Fibroblast of skin of back (primary cell): ENCODE data around the gene PDE5A.
"Not testable (repeated sequence)": the region's sequence is repeated elsewhere in the genome, so short reads cannot be mapped to it uniquely, and the experiment has no call there.

Source experiments
- DNase-seq: peaks from one replicate; pipeline ENCODE4 v3.0.0-alpha.2; 2013

Gene PDE5A

DNA sequence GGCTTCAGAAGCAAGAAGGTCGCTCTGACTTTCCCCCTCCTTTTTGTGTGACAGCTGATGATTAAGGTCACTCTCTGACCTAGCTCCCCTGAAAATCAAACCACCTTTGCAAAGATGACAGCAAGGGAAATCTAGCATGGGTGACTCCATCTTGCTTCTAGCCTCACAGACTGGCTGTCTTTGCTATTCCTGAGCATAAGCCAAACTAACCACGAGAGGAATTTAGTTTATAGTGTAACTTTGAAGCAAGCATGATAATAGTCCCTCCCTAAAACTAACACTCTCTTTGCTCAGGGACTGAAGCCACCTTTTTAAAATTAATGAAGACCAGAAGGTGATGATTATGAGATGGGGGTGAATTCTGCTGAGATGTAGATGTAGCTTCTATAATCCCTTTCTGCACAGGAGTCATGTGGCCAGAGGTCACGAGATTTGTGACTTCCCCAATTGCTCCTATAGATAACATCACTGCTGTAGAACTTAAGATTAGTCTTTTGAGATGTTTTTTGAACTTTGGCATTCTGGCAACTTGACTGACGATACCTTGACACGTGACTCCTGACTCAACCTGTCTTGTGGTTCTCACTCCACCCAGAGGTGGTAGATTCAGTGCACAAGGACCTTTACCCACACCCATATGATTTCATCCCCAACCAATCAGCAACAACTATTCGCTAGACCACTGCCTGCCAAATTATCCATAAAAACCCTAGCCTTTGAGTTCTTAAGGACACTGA lies 14.9 kb upstream of the PDE5A start:
- DNase-seq = no peak

DNA sequence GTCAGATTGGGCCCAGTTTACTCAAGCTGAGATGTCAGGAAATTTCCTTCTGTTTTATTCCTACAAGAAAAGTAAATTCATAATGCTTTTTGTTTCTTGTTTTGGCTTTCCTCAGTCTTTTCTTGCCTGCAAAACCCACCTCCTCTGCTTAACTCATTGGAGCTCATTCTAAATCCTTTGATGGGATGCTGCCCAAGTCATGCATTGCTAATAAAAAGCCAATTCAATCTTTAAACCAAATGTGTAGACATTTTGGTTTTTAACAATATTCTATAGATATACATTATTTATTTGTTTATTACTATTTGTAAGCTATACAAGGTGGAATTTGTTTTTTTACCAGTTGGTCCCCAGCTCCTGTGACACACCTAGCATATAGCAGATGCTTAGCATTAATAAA lies 13.2 kb upstream of the PDE5A start:
- no peak for DNase-seq

DNA sequence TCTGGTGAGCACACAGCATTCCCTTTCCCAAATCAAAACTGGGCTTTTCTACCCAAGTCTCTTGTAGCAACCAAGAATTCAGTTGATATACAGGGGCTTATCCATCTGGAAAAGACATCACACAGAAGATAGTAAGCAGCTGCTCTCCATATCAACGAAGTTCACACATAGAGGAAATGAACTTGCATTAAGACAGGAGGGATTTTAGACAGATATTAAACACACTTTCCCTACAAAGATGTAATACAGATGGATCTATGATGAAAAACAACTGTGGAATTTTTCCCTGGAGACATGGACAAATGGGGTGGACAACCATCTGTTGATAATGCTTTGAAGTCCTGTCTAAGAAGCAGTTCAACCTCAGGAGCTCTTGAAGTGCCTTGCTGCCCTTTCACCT lies 9.8 kb upstream of the PDE5A start:
- no peak for DNase-seq

DNA sequence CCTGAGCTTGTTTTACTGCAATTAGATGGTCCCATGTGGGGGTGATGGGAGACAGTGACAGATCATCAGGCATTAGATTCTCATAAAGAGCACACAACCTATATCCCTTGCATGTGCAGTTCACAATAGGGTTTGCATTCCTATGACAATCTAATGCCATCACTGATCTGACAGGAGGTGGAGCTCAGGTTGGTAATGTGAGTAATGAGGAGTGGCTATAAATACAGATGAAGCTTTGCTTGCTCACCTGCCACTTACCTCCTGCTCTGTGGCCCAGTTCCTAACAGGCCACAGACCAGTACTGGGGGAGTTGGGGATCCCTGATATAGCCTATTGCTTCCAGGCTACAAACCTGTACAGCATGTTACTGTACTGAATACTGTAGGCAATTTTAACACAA lies 8.2 kb upstream of the PDE5A start:
- DNase-seq = not testable (repeated sequence)

DNA sequence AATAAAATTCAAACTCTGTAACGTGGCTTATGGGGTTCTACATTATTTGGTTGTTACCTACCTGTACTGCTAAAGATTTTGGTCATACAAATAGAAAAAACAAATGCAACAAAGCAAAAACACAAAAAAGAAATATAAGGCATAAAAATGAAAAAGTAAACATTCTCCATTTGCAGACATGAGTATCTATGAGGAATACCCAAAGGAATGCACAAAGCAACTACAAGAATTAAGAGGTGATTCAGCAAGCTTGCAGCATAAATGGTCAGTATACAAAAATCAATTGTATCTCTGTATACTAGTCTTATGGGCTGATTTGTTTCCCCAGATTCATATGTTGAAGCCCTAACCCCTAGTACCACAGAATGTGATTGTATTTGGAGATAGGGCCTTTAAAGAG lies 3.6 kb upstream of the PDE5A start:
- peak; percentile 71 for DNase-seq

DNA sequence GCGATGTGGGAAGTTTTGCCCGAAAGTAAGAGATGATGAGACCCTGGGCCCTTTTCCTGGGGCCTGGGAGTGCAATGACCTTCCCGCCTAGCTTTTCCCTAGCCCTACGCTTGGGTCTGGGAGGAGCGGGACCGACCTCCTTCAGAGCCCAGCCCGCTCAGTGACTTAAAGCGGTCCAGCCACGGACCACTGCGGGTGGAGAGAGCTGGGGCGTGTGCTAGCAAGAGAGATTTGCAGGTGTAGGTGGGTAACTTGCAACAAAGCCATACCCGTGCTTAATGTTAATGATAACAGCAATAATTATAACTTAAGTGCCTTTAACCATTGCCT lies 503 bp upstream of the PDE5A start:
- DNase-seq = no peak

DNA sequence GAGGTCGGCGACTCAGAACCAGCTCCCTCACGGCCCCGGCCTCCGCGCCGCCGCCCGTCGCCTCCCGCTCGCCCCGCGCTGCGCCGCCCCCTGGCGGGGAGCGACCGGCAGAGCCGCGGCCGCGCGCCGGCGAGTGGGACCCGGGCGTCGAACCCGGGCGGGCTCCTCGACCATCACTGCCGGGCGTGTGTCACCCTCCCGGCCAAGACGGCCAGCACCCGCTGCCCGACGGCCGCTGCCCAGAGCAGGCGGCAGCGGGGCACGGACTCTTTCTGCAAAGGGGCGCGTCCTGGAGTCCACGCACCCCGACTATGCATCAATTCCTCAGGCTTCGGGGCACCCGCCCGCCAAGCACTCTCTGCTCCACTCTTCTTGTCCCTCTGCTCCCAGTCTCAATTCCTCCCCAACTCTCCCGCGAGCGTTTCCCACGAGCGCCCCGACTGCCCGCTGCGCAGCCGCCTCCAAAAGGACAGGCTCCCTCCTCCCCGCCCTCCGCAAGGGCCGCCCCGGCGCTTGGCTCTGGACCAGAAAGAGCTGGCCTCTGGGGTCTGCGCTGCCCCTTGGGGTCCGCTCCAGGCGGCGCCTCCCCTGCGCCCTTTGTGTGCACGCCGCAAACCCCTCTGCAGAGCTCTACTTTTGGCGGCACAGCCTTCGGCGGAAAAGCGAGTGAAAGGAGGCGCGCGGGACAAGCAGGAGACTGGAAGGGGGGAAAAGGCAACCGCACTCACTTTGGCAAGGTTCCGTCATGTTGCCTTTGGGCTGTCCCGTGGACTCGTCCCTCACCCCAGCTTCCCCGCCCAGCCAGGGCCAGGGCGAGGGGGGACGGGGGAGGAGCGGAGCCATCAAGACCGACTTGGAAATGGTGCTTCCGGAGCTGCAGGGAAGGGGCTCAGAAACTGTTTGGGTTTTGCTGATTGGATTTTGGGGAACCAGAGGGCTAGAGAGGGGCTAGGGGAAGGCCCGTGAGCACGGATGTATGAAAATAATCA lies 1.0 kb downstream of the PDE5A start:
- DNase-seq = peak; percentile 69

DNA sequence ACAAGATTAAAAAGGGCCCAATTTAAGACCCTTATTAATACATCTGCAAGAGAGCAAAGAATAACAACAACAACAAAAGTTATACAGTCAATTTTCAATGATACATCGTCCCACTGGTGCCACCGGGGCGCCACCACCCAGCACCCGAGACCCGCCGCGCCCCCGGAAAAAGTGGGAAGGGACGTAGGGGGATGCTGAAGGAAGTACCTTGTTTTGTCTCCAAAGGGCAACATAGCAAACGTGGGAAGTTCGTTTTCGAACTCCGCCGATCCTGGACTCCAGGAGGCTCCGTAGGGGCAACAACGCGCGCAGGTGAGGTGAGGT lies 1.7 kb downstream of the PDE5A start:
- DNase-seq = no peak

DNA sequence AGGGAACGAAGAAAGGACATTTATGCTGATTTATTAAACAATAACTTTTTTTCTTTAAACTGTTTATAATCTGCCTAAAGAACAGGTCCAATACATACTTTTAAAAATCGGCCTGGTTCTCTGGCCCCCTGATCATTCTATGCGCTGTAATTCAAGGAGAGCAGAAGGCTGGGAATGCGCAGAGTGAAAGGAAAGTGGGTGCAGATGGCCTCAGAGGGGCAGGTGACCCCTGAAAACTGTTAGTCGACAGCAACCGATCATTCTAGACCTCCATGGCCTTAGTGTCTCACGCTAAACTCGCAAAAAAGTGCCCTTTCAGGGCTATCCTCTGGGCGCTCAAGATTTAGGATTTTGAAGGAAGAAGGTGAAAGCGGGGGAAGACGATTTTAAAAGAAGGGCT lies 2.2 kb downstream of the PDE5A start:
- no peak for DNase-seq

DNA sequence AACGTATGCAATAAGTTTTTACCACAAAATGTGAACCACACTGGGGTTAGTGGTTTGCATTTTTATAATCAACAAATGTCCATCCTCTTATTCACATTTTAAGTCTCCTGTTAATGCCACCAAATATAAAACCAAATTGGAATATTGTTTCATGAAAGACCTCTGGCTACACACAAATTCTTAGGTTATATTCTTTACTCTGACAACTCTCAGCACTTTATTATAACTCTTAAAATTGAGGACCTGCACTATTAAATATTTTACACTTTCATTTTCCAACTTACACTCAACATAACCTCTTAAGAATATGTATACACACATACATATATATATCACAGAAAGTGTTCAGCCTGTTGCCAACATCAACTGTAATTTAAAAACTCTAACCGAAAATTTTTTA lies 2.8 kb downstream of the PDE5A start:
- DNase-seq = no peak

DNA sequence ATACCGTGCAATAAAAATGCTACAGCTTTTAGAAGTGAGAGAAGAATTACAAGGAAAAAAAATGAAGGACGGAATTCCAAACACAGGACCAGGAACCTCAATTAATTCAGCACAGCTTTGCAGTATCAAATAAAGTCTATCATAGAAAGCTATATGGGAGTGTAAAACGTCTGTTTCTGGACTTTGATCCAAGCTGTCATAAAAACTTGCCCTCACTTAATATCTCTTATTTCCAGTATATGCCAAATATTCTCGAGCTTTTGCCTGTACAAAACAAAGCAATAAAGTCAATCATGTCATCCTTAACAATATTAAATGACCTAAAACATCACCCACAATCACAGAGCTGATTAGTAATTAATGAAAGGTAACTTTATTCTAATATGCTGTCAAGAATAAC lies 4.2 kb downstream of the PDE5A start:
- DNase-seq = no peak

DNA sequence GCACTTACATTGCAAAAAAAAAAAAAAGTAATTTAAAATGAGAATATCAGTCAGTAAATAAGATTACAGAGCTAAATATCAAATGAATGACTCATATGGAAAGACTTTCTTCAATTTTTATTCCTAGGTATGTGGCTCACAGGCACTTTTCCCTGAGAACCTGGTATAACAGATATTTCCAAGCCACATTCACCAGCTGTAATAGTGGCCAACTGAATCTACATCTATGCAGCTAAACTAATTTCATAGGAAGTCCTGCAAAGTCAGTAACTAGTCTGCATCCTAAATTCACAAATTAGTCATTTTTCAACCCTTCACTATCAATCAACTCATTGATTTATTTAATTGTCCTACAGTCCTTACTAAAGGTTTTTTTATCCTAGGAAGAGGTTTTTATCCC lies 5.6 kb downstream of the PDE5A start:
- peak; percentile 46 for DNase-seq

DNA sequence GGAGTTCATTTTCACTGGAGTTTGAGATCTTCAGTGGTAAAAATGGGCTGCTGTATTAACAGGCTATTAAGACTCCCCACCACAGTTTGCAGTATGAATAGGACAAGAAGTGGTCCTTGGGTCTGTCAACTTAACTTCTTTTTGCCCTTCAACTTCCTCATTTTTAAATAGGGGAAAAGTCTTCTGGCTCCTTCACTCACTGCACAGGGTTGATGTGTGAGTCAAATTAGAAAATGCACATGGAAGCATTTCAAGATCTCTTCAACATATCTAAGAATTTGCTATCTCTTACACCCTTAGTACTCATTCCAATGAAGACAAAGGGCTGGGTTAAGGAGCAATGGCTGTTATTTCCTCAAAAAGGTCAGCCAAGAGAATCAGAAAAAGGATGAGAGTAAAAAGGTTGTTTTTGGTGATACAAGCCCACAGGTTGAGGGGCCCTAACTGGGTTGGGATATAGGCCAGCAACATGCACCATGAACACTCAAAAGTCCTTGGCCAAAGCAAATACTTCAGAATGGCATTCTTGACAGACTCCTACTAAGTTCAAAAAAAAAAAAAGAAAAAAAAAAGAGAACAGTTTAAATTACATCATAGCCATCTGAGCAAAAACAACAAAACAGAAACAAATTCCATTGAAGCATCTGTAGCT lies 13.4 kb downstream of the PDE5A start:
- no peak for DNase-seq

DNA sequence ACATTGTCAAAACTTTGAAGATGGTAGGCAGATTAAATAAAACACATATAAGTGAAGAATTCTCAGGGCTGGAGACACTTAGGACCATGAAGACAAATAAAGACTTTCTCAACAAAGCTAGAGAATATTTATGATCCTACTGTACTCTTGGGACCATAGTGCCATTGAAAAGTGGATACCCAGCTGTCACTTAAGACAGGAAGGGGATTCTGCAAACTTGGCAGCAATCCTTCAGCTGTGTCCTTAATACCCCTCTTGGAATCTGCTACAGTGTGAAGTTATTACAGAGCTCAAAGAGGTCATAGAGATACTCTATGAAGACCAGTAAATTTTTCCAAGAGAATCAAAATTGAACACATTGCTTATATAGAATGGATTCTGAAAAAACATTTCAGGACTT lies 24.3 kb downstream of the PDE5A start:
- DNase-seq = no peak

DNA sequence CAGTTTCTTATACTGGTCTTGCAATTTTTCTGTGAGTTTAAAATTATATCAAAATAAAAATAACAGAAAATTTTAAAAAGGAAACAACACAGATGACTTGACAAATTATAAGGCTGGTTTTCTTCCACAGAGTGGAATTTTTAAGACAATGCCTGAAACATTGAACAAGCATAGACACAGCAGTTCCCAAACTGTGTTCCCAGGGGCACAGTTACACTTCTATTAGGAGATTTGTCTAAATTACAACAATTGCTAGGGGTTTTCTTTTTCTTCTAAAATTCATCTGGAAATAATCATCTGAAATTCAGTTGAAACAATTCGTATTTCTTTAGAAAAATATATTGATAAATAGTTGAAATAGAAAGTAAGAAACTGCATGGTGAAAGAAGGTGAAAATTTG lies 26.2 kb downstream of the PDE5A start:
- DNase-seq = no peak

DNA sequence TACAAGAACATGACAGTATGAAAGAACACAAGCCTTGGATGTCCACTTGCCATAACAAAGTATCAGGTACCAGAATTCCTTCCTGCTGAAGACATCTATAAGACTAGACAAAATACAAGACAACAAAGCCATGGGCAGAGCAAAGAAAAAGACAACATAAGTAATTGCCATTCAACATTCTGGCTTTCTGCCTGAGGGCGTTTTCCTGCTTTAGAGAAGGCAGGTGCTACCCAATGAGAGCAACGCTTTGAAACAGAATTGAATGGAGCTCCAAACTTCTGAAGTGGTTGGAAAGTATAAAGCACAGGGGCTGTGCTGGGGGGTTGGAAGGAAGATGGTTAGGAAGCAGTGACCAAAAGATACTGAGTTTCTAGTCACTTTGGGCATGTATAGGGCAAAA lies 30.1 kb downstream of the PDE5A start:
- DNase-seq = no peak

DNA sequence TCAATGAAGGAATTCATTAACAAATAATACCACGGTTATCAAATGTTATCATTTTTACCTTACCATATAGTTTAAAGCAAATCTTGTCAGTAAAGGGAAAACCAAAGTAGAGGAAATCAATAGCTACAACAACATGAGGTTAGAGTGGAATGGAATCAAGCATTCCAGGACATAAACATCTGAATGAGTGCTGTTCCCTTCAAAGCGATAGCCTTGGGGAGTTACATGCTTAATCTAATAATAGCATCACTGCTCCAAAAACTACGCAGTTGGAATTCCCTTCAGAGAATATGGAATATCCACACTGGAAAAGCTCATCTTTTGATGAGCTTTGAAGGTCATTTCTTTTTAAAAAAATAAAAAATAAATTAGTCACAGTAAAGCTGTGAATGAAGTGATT lies 31.2 kb downstream of the PDE5A start:
- DNase-seq = peak; percentile 40

DNA sequence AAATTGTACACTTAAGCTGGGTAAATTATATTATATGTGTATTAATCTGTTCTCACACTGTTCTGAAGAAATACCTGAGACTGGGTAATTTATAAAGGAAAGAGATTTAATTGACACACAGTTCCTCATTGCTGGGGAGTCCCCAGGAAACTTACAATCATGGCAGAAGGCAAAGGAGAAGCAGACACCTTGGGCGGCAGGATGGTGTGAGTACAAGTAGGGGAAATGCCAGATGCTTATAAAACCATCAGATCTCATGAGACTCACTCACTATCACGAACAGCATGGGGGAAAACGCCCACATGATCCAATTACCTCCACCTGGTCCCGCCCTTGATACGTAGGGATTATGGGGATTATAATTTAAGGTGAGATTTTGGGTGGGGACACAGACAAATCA lies 34.9 kb downstream of the PDE5A start:
- no peak for DNase-seq

DNA sequence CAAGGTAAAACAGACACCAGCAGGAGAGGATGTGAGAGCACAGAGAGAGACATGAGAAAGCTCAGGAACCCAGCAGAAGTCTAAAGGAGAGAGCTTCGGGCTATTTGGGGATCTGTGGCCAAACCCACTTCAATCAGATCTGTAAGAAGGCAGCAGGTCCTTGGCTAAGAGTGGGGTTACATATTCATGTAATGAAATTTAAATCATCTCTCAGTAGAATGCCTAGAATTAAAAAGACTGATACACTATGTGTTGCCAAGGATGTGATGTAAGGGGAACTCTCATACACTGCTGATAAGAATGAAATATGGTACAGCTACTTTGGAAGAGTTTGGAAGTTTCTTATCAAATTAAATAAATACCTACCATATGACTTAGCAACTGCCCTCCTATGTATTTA lies 35.8 kb downstream of the PDE5A start:
- DNase-seq = no peak

DNA sequence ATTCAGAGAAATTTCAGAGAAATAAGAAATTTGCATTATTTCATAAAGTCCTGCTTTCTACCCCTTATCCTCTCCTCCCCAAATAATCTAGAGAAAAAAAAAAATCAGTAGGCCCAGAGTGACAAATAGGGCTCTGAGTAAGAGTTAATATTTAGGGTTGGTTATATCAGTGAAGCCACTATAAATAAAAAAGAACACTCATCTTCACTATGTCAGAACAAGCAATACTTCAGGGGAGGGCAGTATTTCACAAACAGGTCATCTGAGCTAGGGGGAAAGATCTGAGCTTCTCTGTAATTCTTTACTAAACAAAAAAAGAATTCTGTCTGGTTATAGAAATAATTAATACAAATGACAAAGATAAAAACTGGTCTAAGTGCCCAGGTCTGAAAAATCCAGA lies 39.4 kb downstream of the PDE5A start:
- no peak for DNase-seq

DNA sequence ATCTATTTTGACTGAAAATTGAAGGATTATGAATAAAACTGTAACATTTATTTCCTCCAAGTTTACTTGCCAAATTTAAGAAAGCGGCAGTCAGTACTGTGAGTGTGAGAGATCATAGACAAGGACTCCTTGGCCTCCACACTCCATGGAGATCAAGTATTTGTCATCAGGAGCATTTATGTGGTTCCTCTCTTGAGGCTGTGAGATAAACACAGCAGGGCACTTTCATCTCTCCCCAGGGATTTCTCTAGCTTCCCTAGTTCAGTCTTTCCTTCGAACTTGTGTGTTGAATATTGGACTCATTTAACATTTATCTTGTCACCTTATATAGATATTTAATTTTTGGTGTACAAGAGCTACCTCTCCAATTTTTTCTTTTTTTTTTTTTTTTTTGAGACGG lies 40.8 kb downstream of the PDE5A start:
- no peak for DNase-seq

DNA sequence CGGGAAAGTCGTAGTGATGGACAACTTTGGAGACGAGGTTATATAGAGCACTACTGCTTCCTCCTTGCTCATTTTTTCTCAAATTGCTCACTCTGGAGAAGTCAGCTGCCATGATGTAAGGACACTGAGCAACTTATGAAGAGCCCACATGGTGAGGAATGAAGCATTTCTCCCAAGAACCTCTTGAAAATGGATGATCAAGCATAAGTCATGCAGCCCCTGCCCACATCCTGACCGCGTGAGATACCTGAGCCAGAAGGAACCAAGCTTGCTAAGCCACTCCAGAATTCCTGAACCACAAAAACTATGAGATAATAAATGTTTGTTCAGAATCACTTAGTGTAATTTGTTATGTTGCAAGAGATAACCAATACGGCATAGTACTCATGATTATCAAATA lies 42.8 kb downstream of the PDE5A start:
- DNase-seq = no peak

DNA sequence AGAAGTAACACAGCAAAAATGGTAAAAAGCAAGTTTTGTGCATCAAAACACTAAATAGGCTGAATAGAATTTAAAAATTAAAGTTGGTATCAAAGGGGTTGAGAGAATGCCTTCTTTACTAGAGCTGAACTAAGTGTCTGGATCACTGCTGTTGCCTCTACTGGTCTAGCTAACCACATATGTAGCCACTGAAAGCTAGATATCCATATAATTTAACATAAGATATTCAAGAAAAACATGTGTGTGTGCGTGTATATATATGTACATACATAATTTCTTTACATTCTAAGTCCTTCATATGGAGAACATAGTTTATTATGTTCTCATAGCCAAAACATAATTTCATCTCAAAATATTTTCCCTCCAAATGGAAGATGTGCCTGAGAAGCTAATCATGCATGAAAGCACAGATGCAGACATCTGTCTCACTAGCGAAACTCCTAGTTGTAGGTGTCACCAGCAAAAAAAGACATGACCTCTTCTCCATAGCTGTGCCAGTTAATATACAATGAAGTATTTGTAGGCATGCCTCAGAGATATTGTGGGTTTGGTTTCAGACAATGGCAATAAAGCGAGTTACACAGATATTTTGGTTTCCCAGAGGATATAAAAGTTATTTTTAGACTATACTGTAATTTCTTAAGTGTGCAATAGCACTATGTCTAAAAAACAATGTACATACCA lies 47.3 kb downstream of the PDE5A start:
- DNase-seq = no peak
